ENCODE results near the gene GNB1L.

- TF ChIP-seq CTCF (IDR thresholded peaks at IDR 0.05) = no peak
- TF ChIP-seq POLR2A (IDR thresholded peaks at IDR 0.05) = no peak
These were observed 81.1 kb downstream of the GNB1L start for GRCh38 chr22:19773470-19774040.
